Myocyte (in vitro differentiated cells): ENCODE data around the gene FHOD1. TPM values are rescaled to one million over a fixed set of nuclear protein-coding genes. Genes with fewer than 3 reads are reported as not detected.

Experiments
- DNase-seq: peaks from one replicate; pipeline ENCODE4 v3.0.0-alpha.2; 2012; ENCODE audit warnings: low read depth
- total RNA-seq: library from RNA; depleted of rRNA; stranded (reverse); fragments of >200 nt; gene quantifications from 2 replicates; pipeline ENCODE4 v1.2.3, GENCODE V29; 2014

The FHOD1 gene
- total RNA-seq, 1 donor from 2014 or later = 28.5 TPM

DNA sequence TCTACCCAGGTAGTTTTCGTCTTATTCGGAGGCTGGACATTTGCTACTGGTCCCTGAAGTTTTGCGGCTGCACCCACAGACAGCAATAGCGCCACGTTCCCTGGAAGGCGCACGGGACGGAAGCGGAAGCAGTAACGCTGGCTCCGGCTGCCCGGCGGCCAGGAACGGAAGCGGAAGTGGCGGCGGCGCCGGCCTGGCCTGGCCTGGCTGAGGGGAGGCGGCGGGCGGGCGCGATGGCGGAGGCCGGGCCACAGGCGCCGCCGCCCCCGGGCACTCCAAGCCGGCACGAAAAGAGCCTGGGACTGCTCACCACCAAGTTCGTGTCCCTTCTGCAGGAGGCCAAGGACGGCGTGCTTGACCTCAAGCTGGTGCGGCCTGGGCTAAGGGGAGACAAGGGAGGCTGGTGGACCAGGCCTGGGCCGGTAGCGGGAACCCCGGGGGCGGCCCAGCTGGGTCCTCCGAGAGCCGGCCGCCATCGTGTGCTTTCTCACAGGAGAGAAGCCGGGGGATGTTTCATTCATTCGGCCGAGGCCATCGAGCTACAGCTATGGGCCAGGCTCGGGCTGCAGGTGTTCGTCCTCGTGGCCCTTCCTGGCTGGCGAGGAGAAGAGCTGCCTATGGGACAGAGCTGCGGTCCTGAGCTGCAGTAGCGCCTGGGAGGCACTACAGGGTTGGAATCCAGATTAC, 55.1 kb downstream of the FHOD1 start, which contains the start of gene E2F4:
E2F4 (plus strand) TSS at position 161 of the 687 bp plus-strand sequence; CDS start at position 234, 73 bp downstream.
- DNase-seq = peak; percentile 91

DNA sequence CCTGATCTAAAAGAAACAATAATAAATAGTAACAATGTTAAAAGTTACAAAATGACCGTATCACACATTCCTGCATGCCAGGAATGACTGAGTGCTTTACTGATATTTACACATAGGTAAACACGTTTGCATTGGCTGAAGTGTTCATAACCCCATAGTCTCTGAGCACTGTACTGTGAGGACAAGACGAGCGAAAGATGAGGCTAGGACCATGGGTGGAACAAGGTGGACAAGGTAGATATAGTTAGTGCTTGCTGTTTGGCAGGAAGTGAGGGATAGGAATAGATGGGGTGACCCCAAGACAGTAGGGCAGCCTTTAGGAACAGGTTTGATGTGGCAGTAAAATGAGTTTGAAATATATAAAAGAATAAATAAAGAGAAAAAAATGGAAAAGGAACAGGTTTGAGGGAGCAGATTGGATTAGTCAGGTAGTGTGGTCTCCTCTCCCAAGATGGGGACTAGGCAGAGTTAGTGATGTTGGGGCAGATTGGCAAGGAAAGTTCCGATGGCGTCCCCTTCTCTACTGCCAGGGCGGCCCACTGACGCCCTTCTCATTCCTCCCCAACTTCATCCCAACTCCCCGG, 55.8 kb downstream of the FHOD1 start:
- no peak for DNase-seq

DNA sequence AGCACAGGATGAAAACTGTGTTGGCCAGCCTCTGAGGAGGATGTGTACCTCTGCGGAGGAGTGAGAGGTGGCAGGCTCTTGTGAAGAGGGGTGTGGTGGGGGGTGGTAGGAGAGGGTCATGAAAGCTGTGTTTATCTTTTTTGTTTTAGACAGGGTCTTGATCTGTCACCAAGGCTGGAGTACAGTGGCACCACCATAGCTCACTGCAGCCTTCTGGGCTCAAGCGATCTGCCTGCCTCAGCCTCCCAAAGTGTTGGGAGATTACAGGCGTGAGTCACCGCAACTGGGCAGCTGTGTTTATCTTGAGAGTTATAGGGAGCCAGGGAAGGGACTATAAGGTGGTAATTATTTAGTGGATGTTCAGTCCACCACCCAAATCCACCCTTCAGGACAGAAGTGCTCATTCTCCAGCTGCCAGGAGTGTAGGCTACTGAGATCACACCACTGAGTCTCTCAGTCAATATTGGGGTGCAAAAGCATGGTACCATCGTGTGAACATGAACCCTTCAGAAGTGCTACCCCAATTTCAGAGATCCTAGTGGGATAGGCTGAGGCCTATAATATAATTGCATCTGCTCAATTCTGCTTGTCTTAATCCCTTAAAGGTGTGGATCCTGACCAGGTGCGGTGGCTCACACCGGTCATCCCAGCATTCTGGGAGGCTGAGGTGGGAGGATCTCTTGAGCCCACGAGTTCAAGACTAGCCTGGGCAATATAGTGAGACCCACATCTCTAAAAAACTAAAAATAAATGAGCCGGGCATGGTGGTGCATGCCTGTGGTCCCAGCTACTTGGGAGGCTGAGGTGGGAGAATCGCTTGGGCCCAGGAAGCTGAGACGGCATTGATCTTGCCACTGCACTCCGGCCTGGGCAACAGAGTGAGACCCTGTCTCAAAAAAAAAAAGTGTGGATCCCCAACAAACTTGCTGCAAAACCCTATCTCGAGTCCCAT, 56.6 kb downstream of the FHOD1 start:
- DNase-seq = no peak

DNA sequence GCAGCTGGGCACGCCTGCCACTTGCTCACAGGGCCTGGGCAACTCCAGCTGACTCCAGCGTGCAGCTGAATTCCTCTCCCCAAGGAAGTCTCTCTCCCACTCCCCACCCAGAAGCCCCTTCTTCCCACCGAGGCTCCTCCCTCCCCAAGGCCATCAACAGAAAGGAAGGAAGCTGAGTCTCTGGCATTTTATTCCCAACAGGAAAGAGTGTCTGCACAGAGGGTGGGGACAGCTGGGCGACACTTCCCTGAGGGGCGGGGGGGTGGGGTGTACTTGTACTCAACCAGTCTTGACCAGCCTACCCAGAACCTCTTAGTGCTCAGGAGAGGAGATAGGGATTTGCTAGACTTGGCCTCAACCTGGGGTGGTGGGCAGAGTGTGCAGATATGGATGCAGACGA, 57.2 kb downstream of the FHOD1 start, which contains the start of gene EXOC3L1:
EXOC3L1 (minus strand) TSS at position 96 of the 400 bp plus-strand sequence. CDS start 460 bp downstream, outside the sequence.
- no peak for DNase-seq

DNA sequence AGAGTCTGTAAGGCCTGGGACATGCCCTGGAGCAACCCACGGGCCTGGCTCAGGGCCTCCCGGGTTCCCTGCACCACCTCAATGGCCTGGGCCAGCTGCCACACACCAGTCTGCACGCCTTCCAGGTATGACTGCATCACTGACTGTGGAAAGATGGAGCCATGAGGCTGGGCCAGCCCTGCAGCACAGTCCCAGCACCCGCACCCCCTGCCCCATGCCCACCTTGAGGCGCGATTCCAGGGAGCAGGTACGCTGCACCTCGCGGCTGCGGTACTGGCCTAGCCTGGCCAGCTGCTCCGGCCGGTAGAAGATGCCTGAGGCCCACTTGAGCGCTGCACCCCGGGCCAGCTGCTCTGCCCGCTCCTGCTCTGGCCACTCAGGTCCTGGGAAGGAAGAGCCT, 58.5 kb downstream of the FHOD1 start:
- DNase-seq = no peak

DNA sequence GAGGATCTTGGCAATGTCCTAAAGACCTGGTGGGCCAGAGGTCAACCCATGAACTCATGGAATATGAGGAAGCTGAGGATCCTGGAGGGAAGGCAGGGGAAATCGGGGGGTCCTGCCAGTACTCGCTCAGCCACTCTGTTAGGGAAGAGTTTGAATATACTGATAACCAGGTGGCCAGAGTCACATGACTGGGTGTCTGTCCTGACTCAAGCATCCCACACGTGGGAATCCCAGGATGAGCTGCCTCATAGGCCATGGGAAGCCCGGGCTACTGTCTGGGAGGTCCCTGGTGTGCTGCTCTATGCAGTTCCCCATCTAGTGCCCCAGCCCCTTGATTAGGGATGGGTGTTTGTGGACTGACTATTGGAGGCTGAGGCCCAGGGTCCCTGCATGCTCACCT, 59.0 kb downstream of the FHOD1 start:
- no peak for DNase-seq

DNA sequence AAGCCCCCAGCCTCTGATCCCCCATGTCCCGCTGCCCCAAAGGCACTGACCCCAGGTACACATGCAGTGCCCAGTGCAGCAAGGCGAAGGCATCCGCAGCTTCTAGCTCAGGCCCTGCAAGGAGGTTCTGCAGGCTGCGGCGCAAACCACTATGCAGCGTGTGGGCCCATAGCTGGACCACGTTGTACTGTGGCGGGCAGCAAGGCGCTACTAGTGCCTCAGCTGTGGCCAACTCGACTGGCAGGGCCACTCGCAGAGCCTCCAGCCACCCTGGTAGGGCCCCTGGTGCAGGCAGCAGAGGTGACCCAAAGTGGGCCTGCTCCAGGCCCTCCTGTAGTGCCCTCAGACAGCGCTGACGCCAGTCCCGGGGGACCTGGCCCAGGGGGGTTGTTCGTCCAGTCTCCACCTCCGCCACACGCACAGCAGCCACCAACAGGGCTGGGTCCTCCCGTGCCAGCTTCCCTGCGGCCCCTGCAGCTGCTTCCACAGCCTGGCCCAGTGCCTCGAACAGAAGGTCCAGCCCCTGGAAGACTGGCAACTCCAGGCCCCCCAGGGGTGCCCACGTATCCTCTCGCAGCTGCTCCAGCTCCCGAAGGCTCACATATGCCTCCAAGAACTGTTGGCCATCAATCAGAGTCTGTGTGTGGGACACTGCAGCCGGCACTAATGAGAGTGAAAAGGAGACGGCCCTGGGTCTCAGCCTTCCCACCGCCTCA, 59.9 kb downstream of the FHOD1 start:
- DNase-seq = peak; percentile 96

DNA sequence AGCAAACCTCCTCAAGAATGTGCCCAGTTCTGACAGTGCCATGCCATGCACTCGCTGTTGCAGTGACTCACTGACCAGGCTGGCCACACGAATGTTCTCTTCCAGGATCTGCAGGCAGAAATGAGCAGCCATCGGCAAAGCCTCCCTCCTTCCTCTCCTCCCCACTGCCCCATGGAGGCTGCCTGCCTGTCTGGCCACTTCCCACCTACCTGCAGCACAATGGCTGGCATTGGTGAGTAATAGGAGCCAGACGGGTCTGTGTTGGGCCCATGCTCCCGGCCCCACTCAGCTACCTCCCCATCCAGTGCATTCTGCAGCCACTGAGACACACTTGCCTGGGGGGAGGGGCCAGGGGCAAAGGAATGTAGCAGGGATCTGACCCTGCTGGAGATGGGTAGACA, 60.7 kb downstream of the FHOD1 start:
- DNase-seq = peak; percentile 87

DNA sequence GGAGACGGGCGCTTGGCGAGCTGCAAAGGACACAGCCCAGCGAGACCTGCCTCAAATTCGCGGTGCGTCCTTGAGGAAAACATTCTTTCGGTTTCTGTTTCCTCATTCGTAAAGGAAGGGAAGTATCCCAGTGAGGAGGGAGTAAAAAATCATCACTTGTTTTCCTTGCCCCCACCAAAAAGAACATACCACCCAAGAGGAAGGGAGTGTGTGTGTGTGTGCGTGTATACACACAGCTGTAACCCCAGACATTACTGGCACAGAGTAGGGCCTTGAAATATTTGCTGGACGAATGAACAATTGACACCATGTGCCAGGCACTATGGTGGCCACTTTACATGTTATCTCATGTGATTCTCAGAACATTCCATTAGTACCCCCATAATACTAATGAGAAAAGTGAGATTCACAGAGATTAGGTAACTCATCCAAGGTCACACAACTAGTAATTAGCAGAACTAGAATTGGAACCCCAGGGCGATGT, 61.6 kb downstream of the FHOD1 start:
- DNase-seq = no peak

DNA sequence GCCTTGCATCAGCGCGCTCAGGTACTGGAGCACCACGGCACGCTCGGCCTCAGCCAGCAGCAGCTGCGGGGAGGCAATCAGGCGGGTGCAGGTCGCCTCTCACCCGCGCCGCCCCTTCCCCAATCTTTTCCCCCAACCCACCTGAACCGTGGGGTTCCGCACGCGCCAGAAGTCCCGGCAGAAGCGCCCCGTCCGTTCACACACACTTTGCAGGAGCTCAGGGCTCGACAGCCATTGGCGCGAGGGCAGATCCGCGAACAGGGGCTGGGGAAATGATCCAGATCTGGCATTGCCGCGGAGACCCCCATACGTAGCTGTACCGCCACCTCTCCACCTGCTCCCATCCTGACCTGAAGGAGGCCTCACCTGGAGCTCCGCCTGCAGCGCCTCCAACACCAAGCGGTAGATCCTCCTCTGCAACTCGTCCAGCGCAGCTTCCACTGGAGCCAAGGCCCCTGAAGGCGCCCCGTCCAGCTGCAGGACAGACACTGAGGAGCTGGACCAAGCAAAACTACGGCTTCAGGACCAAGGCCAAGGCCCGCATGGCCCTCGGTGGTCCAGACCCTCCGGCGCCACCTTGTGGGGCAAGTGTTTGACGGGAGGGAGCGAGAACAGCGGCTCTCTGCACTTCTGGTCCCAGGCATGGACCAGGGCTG, 62.2 kb downstream of the FHOD1 start:
- DNase-seq = peak; percentile 95

DNA sequence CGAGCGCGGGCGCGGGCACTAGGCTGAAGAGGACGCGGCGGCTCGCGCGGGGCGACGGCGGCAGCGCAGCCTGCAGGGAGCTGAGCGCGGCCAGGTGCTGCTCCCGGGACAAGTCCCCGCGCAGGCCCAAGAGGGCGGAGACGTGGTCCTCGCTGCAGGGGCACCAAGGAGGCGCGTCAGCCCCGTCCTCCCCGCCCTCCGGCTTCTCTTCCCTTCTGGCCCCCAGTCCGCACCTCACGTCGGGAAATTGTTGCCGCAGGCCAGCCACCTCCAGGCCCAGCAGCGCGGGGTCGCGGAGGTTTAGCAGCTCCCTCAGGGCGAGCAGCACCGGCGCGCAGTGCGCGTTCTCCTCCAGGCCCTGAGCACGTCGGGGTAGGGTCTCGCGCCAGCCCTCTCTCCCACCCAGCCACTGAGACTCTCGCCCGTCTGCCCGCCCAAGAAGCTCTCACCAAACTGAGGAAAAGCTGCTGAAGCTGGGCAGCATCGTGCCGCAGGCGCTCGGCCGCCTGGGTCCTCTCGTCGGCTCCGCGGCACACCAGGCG, 62.8 kb downstream of the FHOD1 start:
- DNase-seq = no peak

DNA sequence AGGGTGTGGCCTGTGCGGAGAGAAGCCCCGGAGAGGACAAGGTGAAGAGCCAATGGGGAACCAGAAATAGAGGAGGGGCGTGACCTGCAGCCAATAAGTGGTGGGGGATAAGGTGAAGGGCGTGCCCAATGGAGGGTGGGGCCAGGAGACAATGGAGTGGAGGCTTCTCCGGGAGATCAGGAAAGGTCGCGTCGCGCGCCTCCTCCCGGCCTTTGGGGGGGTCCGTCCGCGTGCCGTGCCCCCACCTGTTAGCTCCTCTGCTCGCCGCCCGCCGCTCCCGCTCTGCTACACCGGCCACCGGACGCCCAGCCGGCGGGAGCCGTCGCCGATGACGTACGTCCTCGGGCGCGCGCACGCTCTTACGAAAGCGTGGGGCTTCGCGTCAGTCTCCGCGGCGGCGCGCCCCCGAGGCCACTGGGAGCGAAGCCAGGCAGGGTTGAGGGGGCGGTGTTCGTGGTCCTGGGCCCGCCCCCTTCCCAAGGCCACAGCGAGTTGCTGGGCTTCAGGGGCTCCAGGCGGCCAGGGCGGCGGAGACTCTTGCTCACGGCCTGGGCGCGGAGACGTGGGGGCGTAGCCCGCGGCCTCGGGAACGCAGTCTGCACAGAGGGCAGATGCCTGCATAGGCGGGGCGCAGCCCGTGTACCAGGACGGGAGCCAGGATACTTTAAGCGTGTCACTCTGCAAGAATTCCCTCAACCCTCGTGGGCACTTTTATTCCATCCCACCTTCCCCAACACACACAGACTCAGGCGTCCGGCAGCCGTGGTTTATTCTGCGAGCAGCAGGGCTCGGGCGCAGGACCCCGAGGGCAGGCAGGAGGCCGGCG, 63.4 kb downstream of the FHOD1 start, which contains the start of gene MATCAP1:
MATCAP1 (minus strand) TSS at position 337 of the 826 bp plus-strand sequence. CDS start 3,353 bp downstream, outside the sequence.
- peak; percentile 98 for DNase-seq

DNA sequence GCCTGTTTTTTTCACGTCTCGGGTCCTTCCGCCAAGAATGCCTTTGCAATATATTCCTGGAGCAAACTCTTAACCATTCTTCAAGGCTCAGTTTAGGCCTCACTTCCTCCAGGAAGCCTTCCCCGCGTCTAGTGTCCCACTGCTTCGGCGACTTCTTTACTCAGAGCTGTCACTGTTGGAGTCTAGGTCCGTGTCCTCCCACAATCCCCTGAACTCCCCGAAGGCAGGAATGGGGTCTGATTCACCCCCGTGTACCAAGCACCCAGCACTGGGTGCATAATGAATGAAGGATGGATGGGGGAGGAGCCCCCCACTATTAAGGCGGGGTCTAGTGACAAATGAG, 64.0 kb downstream of the FHOD1 start:
- no peak for DNase-seq

DNA sequence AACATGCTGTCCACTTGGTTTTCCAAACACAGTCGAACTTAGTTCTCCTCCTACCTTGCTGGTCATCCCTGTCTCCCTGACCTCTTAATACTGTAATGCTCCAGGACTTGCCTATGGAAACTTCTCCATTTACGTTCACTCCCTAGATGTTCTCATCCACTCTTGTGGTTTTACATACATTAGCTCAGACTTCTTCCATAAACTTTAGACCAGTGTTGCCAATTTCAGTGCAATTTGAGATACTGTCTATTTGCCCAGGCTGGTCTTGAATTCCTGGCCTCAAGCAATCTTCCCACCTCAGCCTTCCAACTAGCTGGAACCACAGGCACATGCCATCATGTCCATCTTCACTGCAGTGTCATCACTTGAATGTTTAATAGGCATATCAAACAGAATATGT, 65.0 kb downstream of the FHOD1 start:
- no peak for DNase-seq

DNA sequence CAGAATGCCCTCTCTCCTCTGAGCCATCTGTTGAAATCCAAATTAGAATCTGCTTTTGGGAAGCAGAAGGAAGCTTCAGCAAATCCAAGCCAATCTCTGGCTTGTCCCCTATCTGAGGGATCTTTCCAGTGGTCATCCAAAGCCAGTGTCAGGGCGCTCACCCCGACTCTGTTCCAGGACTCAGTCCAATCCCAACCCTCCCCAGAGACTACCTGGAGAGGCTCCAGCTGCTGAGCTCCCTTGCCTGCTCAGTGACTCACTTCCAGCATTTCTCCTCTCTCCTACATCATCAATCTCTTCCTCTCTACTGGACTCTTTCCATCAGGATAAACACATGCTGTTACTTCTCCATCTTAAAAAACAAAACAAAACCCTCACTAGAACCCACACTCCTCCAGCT, 65.9 kb downstream of the FHOD1 start:
- DNase-seq = peak; percentile 68

DNA sequence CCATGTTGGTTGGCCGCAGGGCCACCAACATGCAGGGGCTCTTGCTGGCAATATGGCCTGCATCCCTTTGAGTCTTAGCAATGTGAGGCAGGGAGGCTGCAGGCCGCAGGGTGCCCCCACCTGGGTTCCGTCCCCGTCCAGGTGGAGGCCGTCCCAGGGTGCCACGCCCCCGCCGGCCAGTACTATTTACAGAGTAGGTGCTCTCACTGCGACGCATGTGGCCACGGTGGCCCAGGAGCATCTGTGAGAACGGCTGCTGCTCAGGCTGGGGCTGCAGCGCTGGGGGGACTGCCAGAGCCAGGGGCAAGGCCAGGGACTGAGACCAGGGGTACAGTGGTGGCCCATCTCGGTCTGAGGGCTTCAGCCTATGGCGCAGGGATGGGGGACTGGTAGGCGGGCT, 67.1 kb downstream of the FHOD1 start:
- DNase-seq = no peak

DNA sequence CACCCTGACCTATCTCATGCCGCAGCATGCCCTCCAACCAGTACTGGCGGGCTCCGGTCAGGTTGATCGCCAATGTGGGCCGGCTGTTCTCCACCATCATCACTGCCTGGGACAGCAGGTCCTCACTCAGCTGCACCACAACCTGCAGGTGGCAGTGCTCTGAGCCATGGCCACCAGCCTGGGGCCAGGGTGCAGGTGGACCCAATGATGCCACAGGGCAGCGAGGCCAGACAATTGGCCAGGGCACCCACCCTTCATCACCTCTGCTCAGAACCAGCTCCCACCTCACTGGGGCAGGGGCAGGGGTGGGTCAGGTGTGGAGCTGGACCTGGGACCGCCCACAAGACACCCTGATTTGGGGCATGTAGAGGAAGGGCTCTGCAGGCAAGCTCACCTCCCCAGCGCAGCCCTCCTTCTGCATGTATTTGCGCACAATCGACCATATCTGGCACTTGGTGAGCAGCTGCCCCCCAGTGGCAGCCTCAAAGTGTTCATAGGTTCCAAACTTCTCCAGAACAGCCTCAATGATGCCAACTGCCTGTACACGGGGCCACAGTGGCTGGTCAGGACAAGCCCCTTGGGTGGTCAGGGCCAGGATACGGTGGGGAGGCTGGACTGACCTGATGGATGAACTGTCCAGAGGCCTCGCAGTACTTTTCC, 67.7 kb downstream of the FHOD1 start:
- no peak for DNase-seq
